Measurements from ENCODE around the gene GAL3ST3.

GRCh38 chr11:66036334-66036710 lies 12.6 kb downstream of the GAL3ST3 start:
- TF ChIP-seq POLR2AphosphoS5 (IDR thresholded peaks at IDR 0.05; ENCODE audit: low read depth) (no peak), CTCF (conservative IDR thresholded peaks at IDR 0.05; ENCODE audit: low read depth in 2 of 2) (no peak), REST (IDR thresholded peaks at IDR 0.05; ENCODE audit: unreplicated experiment) (no peak), EZH2phosphoT487 (IDR thresholded peaks at IDR 0.05; ENCODE audit: unreplicated experiment) (no peak), EZH2 (IDR thresholded peaks at IDR 0.05; ENCODE audit: low read depth, unreplicated experiment) (no peak), CREB1 (CRISPR knock-in tag; IDR thresholded peaks at IDR 0.05; ENCODE audit: low read depth) (no peak), ZNF331 (CRISPR knock-in tag; IDR thresholded peaks at IDR 0.05; ENCODE audit: low read depth) (no peak), ETS1 (IDR thresholded peaks at IDR 0.05) (no peak), JUNB (IDR thresholded peaks at IDR 0.05; ENCODE audit: unreplicated experiment) (no peak), ZNF462 (CRISPR knock-in tag; IDR thresholded peaks at IDR 0.05) (no peak), NANOG (IDR thresholded peaks at IDR 0.05; ENCODE audit: borderline replicate concordance) (no peak), ZNF114 (CRISPR knock-in tag; IDR thresholded peaks at IDR 0.05) (no peak), STAT1 (IDR thresholded peaks at IDR 0.05; ENCODE audit: unreplicated experiment) (no peak)
